Measurements from ENCODE around the gene HECW1.

GRCh38 chr7:43248553-43248952 is 136.1 kb downstream of the HECW1 start:
- TF ChIP-seq, protein P1, sequence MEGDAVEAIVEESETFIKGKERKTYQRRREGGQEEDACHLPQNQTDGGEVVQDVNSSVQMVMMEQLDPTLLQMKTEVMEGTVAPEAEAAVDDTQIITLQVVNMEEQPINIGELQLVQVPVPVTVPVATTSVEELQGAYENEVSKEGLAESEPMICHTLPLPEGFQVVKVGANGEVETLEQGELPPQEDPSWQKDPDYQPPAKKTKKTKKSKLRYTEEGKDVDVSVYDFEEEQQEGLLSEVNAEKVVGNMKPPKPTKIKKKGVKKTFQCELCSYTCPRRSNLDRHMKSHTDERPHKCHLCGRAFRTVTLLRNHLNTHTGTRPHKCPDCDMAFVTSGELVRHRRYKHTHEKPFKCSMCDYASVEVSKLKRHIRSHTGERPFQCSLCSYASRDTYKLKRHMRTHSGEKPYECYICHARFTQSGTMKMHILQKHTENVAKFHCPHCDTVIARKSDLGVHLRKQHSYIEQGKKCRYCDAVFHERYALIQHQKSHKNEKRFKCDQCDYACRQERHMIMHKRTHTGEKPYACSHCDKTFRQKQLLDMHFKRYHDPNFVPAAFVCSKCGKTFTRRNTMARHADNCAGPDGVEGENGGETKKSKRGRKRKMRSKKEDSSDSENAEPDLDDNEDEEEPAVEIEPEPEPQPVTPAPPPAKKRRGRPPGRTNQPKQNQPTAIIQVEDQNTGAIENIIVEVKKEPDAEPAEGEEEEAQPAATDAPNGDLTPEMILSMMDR (optimal IDR thresholded peaks at IDR 0.05 in 1 of 3, IDR thresholded peaks at IDR 0.05 in 1 of 3, conservative IDR thresholded peaks at IDR 0.05 in 1 of 3; ENCODE audit: extremely low read depth in 1 of 3, insufficient read depth in 2 of 3, low read length in 3 of 3), result no peak
- TF ChIP-seq EZH2 (IDR thresholded peaks at IDR 0.05; ENCODE audit: low read length), result no peak

Data from keratinocyte (primary cell).